ENCODE data around the gene CHODL. TPM values are rescaled to one million over a fixed set of nuclear protein-coding genes. Genes with fewer than 3 reads are reported as not detected.
A peak's percentile ranks its signal among the peaks of the same experiment; 100 is the strongest.

CHODL gene
- total RNA-seq (2021) = 0.92 to 3.1 TPM (median 1.2 TPM) in 3 replicates
- percentile 49 among the genes with signal in this experiment for Bru-seq, nascent RNA
- long read RNA-seq, experiment 1, partial matches to known transcripts = 1 of 10 reads
- long read RNA-seq, experiment 1, other reads (novel, unspliced or antisense) = 8 of 10 reads
- long read RNA-seq, experiment 2, partial matches to known transcripts = 0 of 1 reads
- long read RNA-seq, experiment 2, other reads (novel, unspliced or antisense) = 1 of 1 reads
- long read RNA-seq, experiment 3, partial matches to known transcripts = 0 of 1 reads
- long read RNA-seq, experiment 3, other reads (novel, unspliced or antisense) = 1 of 1 reads

GRCh38 chr21:18244671-18245463 lies at the start of gene CHODL:
Gene CHODL, plus strand, starts transcription at chr21:18244833. Its CDS starts 391 bp downstream, at chr21:18245224.
- CTCF ChIA-PET = interaction anchor here (1.5 kb wide), 1 partner anchor 205 kb away, joined by 3 read pairs; no protein-coding TSS in a partner anchor
- POLR2A ChIA-PET = no interaction called here
- ATAC-seq (peak; percentile 76), DNase-seq (ENCODE audit: low spot score) (peak; percentile 35)
- no peaks in the 10 kb centered on the region for H3K36me3 Mint-ChIP-seq
- H3K4me1 Mint-ChIP-seq = 0 out of 2 replicates have a peak, but pooled peaks cover 2% of the 10 kb centered on the region
- H3K4me3 Mint-ChIP-seq = peak within 1 kb of the TSS; percentile 80
- peaks cover 59% of the 10 kb centered on the region for H3K27me3 Mint-ChIP-seq (ENCODE audit: low read depth)
- no peak within 1 kb of the TSS for H3K27ac Mint-ChIP-seq
- H3K9me3 Mint-ChIP-seq = no peaks in the 10 kb centered on the region
- no peak for TF ChIP-seq PREB (CRISPR knock-in tag; IDR thresholded peaks at IDR 0.05; ENCODE audit: borderline replicate concordance)
- no peak for TF ChIP-seq NR1H2 (CRISPR knock-in tag; IDR thresholded peaks at IDR 0.05)
- peak; percentile 67; the same call in 1 of the 2 replicates for TF ChIP-seq MYBL2 (CRISPR knock-in tag; IDR thresholded peaks at IDR 0.05)
- TF ChIP-seq ZMAT4 (CRISPR knock-in tag; IDR thresholded peaks at IDR 0.05) = no peak
- TF ChIP-seq TCF7 (CRISPR knock-in tag; IDR thresholded peaks at IDR 0.05; ENCODE audit: low read depth) = no peak
- no peak for TF ChIP-seq NFE2L1 (CRISPR knock-in tag; IDR thresholded peaks at IDR 0.05)
- TF ChIP-seq GTF2I (CRISPR knock-in tag; conservative IDR thresholded peaks at IDR 0.05) = no peak
- TF ChIP-seq FOXJ3 (CRISPR knock-in tag; IDR thresholded peaks at IDR 0.05; ENCODE audit: borderline replicate concordance) = no peak
- no peak for TF ChIP-seq ZNF396 (CRISPR knock-in tag; IDR thresholded peaks at IDR 0.05; ENCODE audit: borderline replicate concordance)
- TF ChIP-seq PRDM15 (CRISPR knock-in tag; IDR thresholded peaks at IDR 0.05) = no peak
- TF ChIP-seq IRF2 (CRISPR knock-in tag; IDR thresholded peaks at IDR 0.05; ENCODE audit: borderline replicate concordance, low read depth) = no peak
- TF ChIP-seq SMAD4 (CRISPR knock-in tag; IDR thresholded peaks at IDR 0.05) = no peak
- TF ChIP-seq ELF4 (CRISPR knock-in tag; IDR thresholded peaks at IDR 0.05; ENCODE audit: low read depth) = 0 out of 2 replicates have a peak, but pooled peaks have one; percentile 9
- TF ChIP-seq ZBTB21 (CRISPR knock-in tag; IDR thresholded peaks at IDR 0.05; ENCODE audit: borderline replicate concordance) = no peak
- no peak for TF ChIP-seq ZBTB43 (CRISPR knock-in tag; IDR thresholded peaks at IDR 0.05)
- TF ChIP-seq MAX (CRISPR knock-in tag; IDR thresholded peaks at IDR 0.05) = peak; percentile 74
- no peak for TF ChIP-seq OVOL2 (CRISPR knock-in tag; IDR thresholded peaks at IDR 0.05; ENCODE audit: borderline replicate concordance)
- TF ChIP-seq TEAD1 (CRISPR knock-in tag; IDR thresholded peaks at IDR 0.05) = no peak
- no peak for TF ChIP-seq ESRRA (CRISPR knock-in tag; IDR thresholded peaks at IDR 0.05; ENCODE audit: borderline replicate concordance)
- no peak for TF ChIP-seq ZNF232 (CRISPR knock-in tag; IDR thresholded peaks at IDR 0.05)
- no peak for TF ChIP-seq KAT7 (CRISPR knock-in tag; IDR thresholded peaks at IDR 0.05; ENCODE audit: borderline replicate concordance)
- no peak for TF ChIP-seq TEAD4 (CRISPR knock-in tag; IDR thresholded peaks at IDR 0.05)
- TF ChIP-seq ZSCAN18 (CRISPR knock-in tag; IDR thresholded peaks at IDR 0.05) = no peak
- no peak for TF ChIP-seq E2F4 (CRISPR knock-in tag; IDR thresholded peaks at IDR 0.05; ENCODE audit: borderline replicate concordance, low read depth)

Data from WTC11 (cell line).